Amniotic stem cell (primary cell): ENCODE measurements around the gene NCBP3.
"Not testable (repeated sequence)": the region's sequence is repeated elsewhere in the genome, so short reads cannot be mapped to it uniquely, and the experiment has no call there.

ENCODE experiments used
- DNase-seq: peaks from one replicate; lab custom pipeline; 2025; lab: John Stamatoyannopoulos, UW

Gene NCBP3

DNA sequence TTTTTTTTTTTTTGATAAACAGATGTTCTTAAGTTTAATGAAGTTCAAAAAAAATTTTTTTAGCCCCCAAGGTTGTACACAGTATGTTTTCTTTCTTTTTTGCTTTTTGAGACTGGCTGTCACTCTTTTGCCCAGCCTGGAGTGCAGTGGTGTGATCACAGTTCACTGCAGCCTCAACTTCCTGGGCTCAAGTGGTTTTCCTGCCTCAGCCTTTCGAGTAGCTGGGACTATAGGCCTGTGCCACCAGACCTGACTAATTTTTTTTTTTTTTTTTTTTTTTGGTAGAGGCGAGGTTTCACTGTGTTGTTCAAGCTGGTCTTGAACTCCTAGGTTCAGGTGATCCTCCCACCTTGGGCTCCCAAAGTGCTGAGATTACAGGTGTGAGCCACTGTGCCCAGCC is 57.8 kb downstream of the NCBP3 start:
- no peak for DNase-seq

GRCh38 chr17:3785323-3785722 is 60.7 kb downstream of the NCBP3 start:
- DNase-seq = not testable (repeated sequence)

DNA sequence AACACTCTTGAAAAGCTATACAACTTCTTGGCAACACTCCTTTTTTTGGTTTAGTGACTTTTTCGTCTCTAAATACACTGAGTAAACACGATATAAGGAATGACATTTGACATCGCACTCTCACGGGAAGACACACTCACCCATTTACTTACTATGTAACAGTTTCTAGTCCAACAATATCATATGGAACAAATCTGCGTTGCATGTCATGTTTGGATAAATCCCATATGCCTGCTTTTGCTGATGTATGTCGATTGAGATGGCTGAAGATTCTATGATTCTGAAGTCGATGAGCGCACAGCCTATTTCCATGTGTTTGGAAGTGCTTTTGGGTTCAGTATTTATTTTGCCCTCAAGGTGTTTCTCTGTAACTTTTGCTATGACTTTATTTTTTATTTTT is 63.3 kb downstream of the NCBP3 start:
- DNase-seq = no peak

DNA sequence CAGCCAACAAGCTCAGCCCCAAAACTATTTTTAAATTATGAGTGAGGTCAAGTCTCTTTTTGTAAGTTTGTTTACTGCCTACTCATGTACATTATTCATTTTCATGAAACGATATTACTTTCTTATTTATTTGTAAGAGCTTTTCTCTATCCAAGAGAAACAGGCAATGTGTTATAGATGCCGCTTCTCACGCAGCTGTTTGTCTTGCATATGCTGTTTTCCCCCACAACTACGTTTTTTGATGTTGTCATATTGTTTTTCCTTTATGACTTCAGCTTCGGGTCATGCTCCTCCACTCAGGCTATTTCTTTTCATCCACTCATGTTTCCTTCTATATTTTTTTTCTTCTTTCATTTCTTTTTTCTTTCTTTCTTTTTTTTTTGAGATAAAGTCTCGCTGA is 65.1 kb downstream of the NCBP3 start:
- no peak for DNase-seq

DNA sequence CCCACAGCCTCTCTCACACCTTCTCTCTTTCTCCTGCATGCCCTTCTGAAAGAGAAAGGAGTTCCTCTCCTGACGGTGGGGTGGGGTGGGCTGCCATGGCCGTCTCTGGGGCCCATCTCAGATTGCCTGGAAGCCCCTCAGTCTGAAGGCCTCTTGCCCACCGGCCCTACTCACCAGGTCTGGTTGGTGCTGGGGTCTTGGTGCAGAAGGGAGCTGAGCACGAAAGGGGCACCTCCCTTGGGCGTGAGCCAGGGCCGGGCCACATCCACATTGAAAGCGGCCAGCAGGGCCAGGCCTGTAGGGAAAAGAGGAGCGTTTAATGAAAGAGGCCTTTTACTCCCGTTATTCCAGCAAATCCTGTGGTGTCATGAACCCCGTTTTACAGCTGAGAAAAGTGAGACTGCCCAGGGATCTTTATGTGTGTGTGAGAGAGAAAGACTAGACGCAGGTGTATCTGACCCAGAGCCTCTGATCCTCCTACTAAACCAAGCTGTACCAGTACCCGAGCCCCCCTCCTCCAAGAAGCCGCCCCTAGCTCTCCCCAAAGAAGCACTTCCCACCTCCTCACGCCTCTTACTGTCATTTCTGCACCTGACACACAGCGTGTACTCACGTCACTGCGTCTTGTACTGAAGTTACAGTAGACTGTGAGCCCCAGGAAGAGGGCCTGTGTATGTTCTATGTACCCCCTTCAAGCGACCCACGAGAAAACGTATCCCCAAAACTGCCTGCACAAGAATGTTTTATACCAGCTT is 68.5 kb downstream of the NCBP3 start:
- DNase-seq = no peak

- DNase-seq = no peak
Observed at GRCh38 chr17:3773966-3774365, 72.1 kb downstream of the NCBP3 start.

- DNase-seq = no peak
Observed at GRCh38 chr17:3773511-3773910, 72.5 kb downstream of the NCBP3 start.

DNA sequence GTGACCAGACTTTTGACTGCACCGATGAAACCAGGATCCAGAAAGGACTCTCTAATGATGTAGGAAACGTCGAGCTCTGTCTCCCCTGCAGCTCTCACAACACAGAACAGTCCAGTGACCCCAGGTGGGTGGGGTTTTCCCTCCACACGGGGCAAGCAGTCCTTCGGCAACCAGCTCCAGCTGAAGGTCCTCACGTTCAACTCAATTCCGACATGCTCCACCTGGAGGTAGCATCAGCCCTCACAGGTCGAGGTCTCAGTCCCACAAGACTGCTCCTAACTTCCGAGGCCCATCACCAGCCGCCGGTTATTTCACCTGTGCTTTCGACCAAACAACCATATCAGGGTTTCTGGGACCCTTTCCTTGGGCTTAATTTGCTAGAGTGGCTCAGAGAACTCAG is 73.3 kb downstream of the NCBP3 start:
- DNase-seq = no peak

DNA sequence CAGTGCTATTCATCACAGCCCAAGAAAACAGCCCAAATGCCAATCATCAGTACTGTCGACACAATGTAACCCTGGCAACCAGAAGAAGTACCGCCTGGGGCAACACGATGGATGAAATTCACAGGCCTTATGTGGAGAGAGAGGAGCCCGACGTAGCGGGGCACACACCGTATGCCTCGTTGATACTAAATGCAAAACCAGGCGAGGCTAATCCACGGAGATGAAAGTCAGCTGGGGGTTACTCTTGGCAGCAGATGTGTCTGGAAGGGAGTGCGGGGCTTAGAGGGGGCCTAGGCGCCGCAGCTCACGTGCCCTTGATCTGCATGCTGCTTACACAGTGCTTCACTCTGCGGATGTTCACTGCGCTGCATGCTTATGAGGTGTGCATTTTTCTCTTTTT is 74.9 kb downstream of the NCBP3 start:
- no peak for DNase-seq

DNA sequence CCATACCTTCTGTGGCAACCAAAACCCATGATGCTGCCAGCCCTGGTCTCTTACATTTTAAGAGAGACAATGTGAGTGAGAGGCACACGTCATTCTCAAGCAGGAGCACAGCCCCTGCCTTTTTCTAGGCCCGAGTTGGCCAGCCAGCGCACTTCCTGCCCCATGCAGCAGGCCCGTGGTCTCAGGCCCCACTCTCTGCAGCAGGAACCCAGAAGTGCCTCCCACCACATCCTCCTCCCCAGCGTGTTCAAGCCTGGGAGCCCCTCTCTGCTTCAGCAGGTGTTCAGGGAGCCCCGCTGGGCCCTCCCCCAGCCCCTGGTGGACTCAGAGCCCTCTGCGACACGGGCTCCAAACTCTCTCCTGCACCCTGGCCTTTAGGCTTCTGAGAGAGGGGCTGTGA is 75.6 kb downstream of the NCBP3 start:
- DNase-seq = no peak

GRCh38 chr17:3768769-3769168 is 77.3 kb downstream of the NCBP3 start:
- no peak for DNase-seq

DNA sequence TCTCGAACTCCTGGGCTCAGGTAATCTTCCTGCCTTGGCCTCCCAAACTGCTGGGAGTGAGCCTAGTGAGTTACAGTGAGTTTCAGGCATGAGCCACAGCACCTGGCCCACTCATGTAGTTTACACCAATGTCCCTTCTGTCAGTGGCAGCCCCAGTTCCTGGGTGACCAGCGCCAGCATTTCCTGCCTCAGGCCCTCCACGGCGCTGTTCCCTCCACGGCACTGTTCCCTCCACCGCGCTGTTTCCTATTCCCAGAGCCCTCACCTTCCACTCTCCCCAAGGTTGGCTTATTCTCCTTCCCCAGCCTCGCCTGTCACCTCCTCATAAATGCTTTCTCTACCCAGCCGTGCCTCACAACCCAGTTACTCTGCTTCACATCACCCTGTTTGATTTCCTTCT is 77.7 kb downstream of the NCBP3 start:
- no peak for DNase-seq

DNA sequence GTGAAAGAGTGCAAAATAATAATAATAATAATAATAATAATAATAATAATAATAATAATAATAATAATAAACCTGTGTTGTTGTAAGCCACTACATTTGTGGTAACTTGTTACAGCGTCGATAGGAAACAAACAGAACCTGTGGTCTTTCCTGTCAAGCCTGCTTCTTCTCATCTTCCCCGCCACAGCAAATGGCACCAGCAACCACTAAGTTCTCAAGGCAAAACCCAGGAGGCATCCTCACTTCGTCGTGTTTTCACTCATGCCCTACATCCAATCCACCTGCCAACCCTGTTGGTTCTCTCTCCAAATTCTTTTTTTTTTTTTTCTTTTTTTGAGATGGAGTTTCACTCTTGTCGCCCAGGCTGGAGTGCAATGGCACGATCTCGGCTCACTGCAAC is 79.3 kb downstream of the NCBP3 start:
- DNase-seq = no peak

DNA sequence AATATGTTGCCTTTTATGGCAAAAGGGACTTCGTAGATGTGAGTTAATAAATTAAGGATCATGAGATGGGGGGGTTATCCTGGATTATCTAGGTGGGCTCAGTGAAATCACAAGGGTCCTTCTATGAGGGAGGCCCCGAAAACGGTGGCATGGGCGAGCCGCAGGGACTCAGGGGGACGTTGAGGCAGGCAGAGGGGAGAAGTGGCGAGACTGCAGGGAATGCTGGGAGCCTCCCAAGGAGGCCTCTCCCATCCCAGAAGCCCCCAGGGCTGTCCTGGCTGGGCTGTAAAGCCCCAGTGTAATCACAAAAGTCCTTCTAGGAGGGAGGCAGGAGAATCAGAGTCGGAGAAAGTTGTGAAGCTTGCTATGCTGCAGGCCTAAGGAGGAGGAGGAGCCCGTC is 80.1 kb downstream of the NCBP3 start:
- DNase-seq = no peak

- DNase-seq = no peak
Observed at GRCh38 chr17:3763777-3764170, 82.3 kb downstream of the NCBP3 start.

DNA sequence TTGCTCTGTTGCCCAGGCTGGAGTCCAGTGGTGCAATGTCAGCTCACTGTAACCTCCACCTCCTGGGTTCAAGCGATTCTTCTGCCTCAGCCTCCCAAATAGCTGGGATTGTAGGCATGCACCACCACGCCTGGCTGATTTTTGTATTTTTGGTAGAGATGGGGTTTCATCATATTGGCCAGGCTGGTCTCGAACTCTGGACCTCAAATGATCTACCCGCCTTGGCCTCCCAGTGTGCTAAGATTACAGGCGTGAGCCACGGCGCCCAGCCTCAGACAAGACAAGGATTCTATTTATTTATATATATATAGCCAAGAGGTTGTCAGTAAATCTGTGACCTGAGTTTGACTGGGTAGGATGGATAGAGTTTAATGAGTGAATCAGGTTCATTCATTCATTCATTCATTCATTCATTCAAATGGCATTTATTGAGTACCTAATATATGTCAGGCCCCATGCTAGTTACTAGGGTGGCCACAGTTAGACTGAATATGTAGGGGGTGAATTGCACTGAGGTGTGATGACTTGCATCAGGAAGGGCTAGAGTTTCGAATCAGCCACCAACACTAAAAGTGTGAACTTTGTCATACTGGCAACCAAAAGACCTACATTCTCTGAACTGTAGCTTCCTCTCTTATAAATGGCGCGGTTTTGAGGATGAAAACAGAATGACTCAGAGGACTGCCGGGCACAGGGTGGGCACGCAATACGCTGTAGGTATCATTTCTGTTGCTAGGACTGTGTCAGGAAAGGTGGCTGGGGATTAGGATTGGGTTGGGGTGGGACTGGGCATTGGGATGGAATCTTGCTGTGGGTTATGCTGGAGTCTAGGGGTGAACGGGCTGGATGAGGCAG is 82.9 kb downstream of the NCBP3 start:
- DNase-seq = no peak

GRCh38 chr17:3761918-3762380 is 84.1 kb downstream of the NCBP3 start:
- DNase-seq = no peak

GRCh38 chr17:3761036-3761917 is 84.8 kb downstream of the NCBP3 start:
- DNase-seq = no peak

DNA sequence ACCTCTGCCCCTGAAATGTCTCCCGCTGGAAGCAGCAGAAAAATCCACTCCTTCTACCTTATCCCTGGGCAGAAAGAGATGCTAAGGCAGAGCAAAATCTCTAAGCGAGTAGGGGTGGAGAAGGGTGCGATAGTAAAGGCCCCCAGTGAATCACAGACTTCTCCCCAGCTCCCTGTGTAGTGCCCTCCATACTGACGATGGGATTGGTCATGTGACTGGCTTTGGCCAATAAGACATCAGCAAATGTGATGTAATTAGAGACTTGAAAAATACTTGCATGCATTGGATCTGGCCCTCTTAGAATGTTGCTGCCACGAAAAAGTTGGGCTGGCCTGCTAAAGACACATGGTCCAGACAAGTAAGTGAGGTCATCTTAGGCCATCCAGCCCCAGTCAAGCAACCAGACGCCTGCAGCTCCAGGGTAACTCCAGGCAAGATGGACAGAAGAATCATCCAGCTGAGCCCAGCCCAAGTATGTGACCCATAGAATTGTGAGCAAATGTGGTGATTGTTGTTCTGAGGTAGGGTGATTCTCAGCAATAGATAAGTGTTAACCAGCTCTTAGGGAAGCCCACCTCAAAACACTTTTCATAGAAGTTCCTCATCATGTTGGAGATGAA is 86.3 kb downstream of the NCBP3 start:
- no peak for DNase-seq

DNA sequence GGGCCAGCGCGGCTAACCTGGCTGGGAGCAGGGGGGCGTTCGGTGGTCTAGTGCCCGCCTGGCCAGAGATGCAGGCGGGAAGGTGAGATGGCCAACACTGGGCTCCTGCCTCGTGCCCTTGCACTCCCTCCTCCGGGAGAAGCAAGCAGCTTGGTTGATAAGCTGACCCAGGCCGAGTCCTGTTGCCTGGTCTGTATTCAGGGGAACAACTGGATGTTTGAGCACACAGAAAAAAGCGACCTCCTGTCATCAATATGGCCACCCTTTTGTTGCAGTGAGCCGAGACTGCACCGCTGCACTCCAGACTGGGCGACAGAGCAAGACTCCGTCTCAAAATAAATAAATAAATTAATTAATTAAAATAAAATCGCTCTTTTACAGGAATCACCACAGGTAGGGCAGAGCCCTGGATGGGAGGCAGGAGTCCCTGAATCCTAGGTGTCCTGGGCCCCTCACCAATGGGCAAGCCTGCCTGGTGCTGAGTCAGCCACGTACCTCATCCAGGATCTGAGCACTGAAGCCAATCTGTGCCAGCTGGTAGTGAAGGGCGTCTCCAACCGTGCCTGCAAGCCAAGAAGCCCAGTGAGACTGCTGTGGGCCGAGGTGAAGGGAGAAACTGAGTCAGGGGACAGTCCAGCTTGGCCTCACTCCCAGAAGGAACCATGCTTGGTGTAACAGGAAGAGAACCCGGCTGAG is 90.6 kb downstream of the NCBP3 start:
- no peak for DNase-seq
